ENCODE results near the gene AFTPH.

Gene AFTPH

GRCh38 chr2:64598226-64598625 lies 74.1 kb downstream of the AFTPH start:
- DNase-seq = no peak
- TF ChIP-seq POLR2A (IDR thresholded peaks at IDR 0.05; ENCODE audit: low read length) (no peak), GATA1 (IDR thresholded peaks at IDR 0.05; ENCODE audit: low read depth, low read length) (no peak)

DNA sequence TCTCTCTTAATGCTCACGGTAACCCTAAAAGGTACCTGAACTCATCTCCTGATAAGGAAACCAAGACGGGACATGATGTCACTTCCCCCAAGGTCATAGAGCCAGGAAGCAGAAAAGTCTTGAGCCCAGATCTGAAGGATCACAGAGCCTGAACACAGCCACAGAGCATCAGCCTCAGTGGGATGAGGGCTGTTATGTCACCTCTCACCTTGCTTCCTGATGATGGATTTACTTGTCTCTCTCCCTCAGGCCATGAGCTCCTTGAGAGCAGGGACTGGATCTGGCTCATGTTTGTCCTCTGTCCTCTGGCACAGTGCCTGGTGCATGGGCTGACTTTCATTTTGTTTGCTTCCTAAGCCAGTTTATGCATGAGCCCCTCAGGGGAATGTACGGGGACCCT lies 75.3 kb downstream of the AFTPH start:
- TF ChIP-seq POLR2A (IDR thresholded peaks at IDR 0.05; ENCODE audit: low read length) (no peak), GATA1 (IDR thresholded peaks at IDR 0.05; ENCODE audit: low read depth, low read length) (no peak)
- peak in 1 of 2 experiments; percentile 34 for DNase-seq

DNA sequence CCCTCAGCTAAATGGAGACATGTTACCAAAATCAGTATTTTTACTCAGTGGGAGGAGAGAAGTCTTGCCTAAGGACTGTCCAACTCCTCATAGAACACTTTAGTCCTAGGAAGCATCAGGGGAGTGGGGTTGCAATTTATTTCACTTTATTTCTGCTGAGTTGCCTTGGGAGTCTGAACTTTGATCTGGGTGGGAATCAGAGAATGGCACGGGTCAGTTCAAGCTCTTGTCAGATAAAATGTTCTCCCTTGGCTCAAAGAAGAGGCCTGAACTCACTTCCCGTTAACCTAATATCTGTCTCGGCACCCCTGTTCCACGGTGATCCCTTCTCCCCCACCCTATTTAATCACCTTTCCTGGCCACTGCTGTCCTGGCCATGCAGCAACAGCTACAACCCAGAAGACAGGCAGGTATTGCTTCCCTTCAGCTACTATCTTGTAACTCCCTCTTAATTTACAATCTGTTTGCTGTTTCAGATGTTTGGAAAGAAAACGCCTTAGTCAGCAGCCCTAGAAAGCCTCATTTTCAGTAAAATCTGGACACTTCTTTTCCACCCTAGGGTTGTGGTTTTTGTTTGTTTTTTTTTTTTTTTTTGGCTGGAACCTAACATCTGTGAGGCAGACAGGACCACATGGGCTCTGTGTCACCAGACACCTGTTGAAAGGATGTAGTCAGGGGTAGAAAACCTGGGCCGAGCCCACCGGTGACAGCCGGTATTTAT lies 77.1 kb downstream of the AFTPH start:
- DNase-seq = no peak
- TF ChIP-seq POLR2A (IDR thresholded peaks at IDR 0.05; ENCODE audit: low read length) (no peak), GATA1 (IDR thresholded peaks at IDR 0.05; ENCODE audit: low read depth, low read length) (no peak)

- no peak for TF ChIP-seq GATA1 (IDR thresholded peaks at IDR 0.05; ENCODE audit: low read depth, low read length)
- no peak for TF ChIP-seq POLR2A (IDR thresholded peaks at IDR 0.05; ENCODE audit: low read length)
- no peak for DNase-seq
Measured at GRCh38 chr2:64601785-64602391, 77.8 kb downstream of the AFTPH start.

DNA sequence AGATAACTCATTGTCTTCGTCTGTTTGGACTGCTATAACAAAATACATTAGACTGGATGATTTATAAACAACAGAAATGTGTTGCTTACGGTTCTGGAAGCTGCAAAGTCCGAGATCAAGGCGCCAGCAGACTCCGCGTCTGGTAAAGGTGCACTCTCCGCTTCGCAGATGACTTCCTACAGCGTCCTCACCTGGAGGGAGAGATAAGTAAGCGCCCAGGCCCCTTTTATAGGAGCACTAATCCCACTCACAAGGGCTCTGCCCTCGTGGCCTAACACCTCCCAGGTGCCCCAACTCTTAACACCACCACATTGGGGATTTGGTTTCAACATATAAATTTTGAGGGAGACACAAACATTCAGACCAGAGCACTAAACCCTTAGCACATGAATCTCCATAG lies 78.3 kb downstream of the AFTPH start:
- no peak for TF ChIP-seq GATA1 (IDR thresholded peaks at IDR 0.05; ENCODE audit: low read depth, low read length)
- TF ChIP-seq POLR2A (IDR thresholded peaks at IDR 0.05; ENCODE audit: low read length) = no peak

DNA sequence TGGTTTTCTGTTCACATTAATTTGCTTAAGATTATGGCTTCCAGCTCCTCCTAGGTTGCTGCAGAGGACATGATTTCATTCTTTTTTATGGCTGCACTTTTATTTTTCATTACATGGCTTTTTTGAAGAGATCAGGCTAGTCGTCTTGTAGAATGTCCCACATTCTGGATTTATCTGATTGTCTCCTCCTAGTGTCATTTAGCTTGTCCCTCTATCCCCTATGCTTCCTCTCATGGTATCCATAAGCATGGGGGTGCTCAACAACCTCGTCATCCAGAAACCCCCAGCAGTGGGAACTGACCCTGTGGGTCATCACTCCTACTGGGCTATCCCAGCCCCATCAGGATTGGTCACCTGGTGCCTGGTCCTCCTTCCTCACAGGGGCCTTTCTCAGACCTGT lies 80.0 kb downstream of the AFTPH start:
- no peak for DNase-seq
- TF ChIP-seq POLR2A (IDR thresholded peaks at IDR 0.05; ENCODE audit: low read length) (no peak), GATA1 (IDR thresholded peaks at IDR 0.05; ENCODE audit: low read depth, low read length) (no peak)

More for the DNA sequence above, 78.3 kb downstream of the AFTPH start:
- DNase-seq = no peak

GRCh38 chr2:64605026-64605471 lies 80.9 kb downstream of the AFTPH start:
- no peak for TF ChIP-seq POLR2A (IDR thresholded peaks at IDR 0.05; ENCODE audit: low read length)
- no peak for TF ChIP-seq GATA1 (IDR thresholded peaks at IDR 0.05; ENCODE audit: low read depth, low read length)
- no peak for DNase-seq

- no peak for DNase-seq
- no peak for TF ChIP-seq POLR2A (IDR thresholded peaks at IDR 0.05; ENCODE audit: low read length)
Measured at GRCh38 chr2:64605991-64606478, 81.9 kb downstream of the AFTPH start.

DNA sequence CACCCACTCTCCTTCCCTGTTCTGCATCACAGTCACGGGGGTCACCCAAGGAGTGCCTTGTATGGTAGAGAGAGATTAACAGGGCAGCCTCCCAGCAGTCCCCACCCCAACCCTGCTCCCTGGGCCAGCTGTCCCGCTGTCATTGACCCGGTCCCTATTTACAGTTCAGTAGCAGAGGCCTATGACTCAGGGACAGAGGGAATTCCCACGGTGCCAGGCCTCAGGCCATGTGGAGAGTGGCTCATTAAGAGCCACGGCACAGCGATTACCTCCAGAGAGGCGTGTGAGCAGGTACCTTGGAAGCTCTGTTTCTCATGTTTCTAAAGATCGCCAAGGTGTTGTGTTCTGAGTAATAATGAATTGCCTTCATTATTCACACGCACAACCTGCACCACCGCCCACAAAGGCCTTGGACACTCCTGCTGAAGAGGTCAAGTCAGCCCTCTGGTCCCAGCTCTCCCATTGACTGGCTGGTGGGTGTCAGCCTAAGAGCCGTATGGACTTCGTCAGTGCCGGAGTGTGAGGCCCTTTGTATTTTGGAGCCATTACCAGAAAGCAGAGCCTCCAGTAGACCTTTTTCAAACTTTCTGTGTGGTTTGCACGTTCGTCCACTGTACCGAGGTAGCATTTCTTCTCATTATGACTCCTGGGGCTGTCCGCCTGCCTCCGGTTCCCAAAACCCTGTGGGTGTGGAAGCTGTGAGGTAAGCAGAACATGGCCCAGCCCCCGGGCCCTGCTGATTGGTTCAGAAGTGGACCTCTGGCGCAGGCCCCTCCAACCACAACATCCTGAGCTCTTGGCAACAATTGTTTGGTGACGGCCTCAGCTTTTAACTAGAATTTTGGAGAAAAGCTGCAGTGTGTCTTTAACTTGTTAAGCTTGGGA lies 82.6 kb downstream of the AFTPH start:
- TF ChIP-seq POLR2A (IDR thresholded peaks at IDR 0.05; ENCODE audit: low read length) (peak; percentile 70), GATA1 (IDR thresholded peaks at IDR 0.05; ENCODE audit: low read depth, low read length) (no peak)
- peak; percentile 87 to 88 for DNase-seq

GRCh38 chr2:64607381-64608304 lies 83.5 kb downstream of the AFTPH start:
- no peak for TF ChIP-seq GATA1 (IDR thresholded peaks at IDR 0.05; ENCODE audit: low read depth, low read length)
- no peak for TF ChIP-seq POLR2A (IDR thresholded peaks at IDR 0.05; ENCODE audit: low read length)
- peak in 1 of 2 experiments; percentile 36 for DNase-seq

- no peak for DNase-seq
- TF ChIP-seq GATA1 (IDR thresholded peaks at IDR 0.05; ENCODE audit: low read depth, low read length) (no peak), POLR2A (IDR thresholded peaks at IDR 0.05; ENCODE audit: low read length) (no peak)
Measured at GRCh38 chr2:64608867-64609226, 84.7 kb downstream of the AFTPH start.

DNA sequence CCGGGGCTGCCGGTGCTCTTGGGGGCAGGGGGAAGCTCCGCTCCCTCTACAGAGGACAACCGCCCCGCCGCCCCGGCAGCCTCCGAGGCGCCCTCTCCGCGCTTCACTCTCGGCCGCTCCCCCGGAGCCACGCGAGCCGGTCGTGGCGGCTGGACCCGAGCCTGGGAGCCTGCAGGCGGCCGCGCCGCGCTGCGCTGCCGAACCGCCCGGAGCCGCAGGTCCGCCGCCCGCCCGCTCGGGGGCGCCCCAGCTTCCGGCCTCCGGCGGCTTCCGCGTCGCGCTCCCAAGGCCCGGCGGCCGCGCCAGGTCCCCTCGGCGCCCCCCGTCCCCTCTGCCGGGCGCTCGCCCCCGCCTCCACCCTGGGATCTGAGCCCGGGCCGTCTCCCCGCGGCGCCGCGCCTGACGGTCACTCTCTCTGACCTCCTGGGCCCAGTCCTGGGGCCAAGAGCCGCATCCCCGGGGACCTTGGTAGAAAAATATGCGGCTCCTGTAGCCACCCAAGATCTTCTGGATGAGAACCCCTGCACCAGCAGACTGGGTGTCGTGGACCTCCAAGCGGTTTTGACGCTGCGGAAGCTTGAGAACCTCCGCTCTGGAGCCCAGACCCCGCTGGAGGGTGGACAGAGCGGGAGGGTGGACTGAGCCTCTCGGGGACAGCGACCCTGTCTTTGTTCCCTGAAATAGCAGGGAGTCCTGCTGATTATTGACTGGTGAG lies 85.3 kb downstream of the AFTPH start:
- peak; percentile 83 to 90 for DNase-seq
- TF ChIP-seq GATA1 (IDR thresholded peaks at IDR 0.05; ENCODE audit: low read depth, low read length) = no peak
- TF ChIP-seq POLR2A (IDR thresholded peaks at IDR 0.05; ENCODE audit: low read length) = peak; percentile 60

GRCh38 chr2:64609942-64610281 lies 85.8 kb downstream of the AFTPH start:
- TF ChIP-seq POLR2A (IDR thresholded peaks at IDR 0.05; ENCODE audit: low read length) (no peak), GATA1 (IDR thresholded peaks at IDR 0.05; ENCODE audit: low read depth, low read length) (no peak)
- no peak for DNase-seq
